Osteoblast (primary cell): ENCODE data around the gene ZMYM1. TPM values are rescaled to one million over a fixed set of nuclear protein-coding genes. Genes with fewer than 3 reads are reported as not detected.
"Not testable (repeated sequence)": the region's sequence is repeated elsewhere in the genome, so short reads cannot be mapped to it uniquely, and the experiment has no call there.

Experiments
- DNase-seq: peaks from one replicate; pipeline ENCODE4 v3.0.0; 2011; ENCODE audit warnings: low spot score, mixed read lengths; ENCODE audit not compliant: insufficient read length; ENCODE audit errors: missing footprints
- H2AFZ ChIP-seq: 2 replicates; pipeline ENCODE4 v1.6.0; 2011; ENCODE audit warnings: mild to moderate bottlenecking, low read length
- H3K27ac ChIP-seq: 2 replicates; pipeline ENCODE4 v1.5.1; 2011; ENCODE audit warnings: mild to moderate bottlenecking, low read depth, low read length, moderate library complexity
- H3K27me3 ChIP-seq: 2 replicates; pipeline ENCODE4 v1.6.0; 2012; ENCODE audit warnings: mild to moderate bottlenecking, control low read depth, inconsistent platforms, low read length, moderate library complexity; ENCODE audit not compliant: insufficient read depth
- H3K36me3 ChIP-seq: 2 replicates; pipeline ENCODE4 v1.5.1; 2011; ENCODE audit warnings: mild to moderate bottlenecking, low read length, control low read depth, moderate library complexity; ENCODE audit not compliant: insufficient read depth
- H3K4me1 ChIP-seq: 2 replicates; pipeline ENCODE4 v1.5.1; 2011; ENCODE audit warnings: mild to moderate bottlenecking, low read length, control low read depth, moderate library complexity; ENCODE audit not compliant: insufficient read depth
- H3K4me2 ChIP-seq: 2 replicates; pipeline ENCODE4 v1.6.0; 2011; ENCODE audit warnings: mild to moderate bottlenecking, low read length; ENCODE audit not compliant: insufficient read depth
- H3K4me3 ChIP-seq: fragments of 200-600 bp; sonication (generic); 3 replicates; pipeline ENCODE4 v1.5.1; 2012; ENCODE audit warnings: mild to moderate bottlenecking, low read length, inconsistent platforms; ENCODE audit not compliant: insufficient read depth
- H3K79me2 ChIP-seq: 2 replicates; pipeline ENCODE4 v1.6.0; 2012; ENCODE audit warnings: mild to moderate bottlenecking, low read length, control low read depth, inconsistent platforms; ENCODE audit not compliant: insufficient read depth
- H3K9me3 ChIP-seq: 2 replicates; pipeline ENCODE4 v1.5.1; 2011; ENCODE audit warnings: low read depth, low read length, control low read depth
- H4K20me1 ChIP-seq: 2 replicates; pipeline ENCODE4 v1.6.0; 2012; ENCODE audit warnings: mild to moderate bottlenecking, low read length, control low read depth; ENCODE audit not compliant: insufficient read depth
- CTCF ChIP-seq: IDR thresholded peaks from 2 replicates; pipeline ENCODE4 v1.5.1; 2011; ENCODE audit warnings: mild to moderate bottlenecking, low read depth, low read length, moderate library complexity; ENCODE audit errors: extremely low read depth
- total RNA-seq: library from RNA; depleted of rRNA; stranded (reverse); fragments of >200 nt; gene quantifications from 2 replicates; pipeline ENCODE4 v1.2.3, GENCODE V29; 2012

The ZMYM1 gene
- total RNA-seq, 1 donor, result 13.4 TPM

GRCh38 chr1:35046730-35047129, 32.5 kb upstream of the ZMYM1 start:
- peaks cover 28% of the 10 kb centered on the region for H3K4me1 ChIP-seq
- peaks cover 3% of the 10 kb centered on the region for H3K27me3 ChIP-seq
- no peak for TF ChIP-seq CTCF
- H4K20me1 ChIP-seq, result no peaks in the 10 kb centered on the region
- H3K36me3 ChIP-seq, result no peaks in the 10 kb centered on the region
- peak overlapping the region; percentile 84 for H2AFZ ChIP-seq
- peak overlapping the region; percentile 98 for H3K27ac ChIP-seq
- H3K4me2 ChIP-seq, result peak overlapping the region; percentile 69
- H3K4me3 ChIP-seq, result peak overlapping the region; percentile 43
- DNase-seq, result no peak
- no peaks in the 10 kb centered on the region for H3K79me2 ChIP-seq
- no peaks in the 10 kb centered on the region for H3K9me3 ChIP-seq

- H3K4me3 ChIP-seq, result peak overlapping the region; percentile 43
- peak overlapping the region; percentile 69 for H3K4me2 ChIP-seq
- peak; percentile 81 for DNase-seq
- no peaks in the 10 kb centered on the region for H3K79me2 ChIP-seq
- H4K20me1 ChIP-seq, result no peaks in the 10 kb centered on the region
- H3K27me3 ChIP-seq, result peaks cover 3% of the 10 kb centered on the region
- peak overlapping the region; percentile 98 for H3K27ac ChIP-seq
- peaks cover 28% of the 10 kb centered on the region for H3K4me1 ChIP-seq
- H3K9me3 ChIP-seq, result no peaks in the 10 kb centered on the region
- TF ChIP-seq CTCF, result no peak
- H3K36me3 ChIP-seq, result no peaks in the 10 kb centered on the region
- peak overlapping the region; percentile 84 for H2AFZ ChIP-seq
Measured at GRCh38 chr1:35047188-35047858, 31.9 kb upstream of the ZMYM1 start.

GRCh38 chr1:35049116-35049515, 30.1 kb upstream of the ZMYM1 start:
- Histone ChIP-seq H3K79me2 (no peaks in the 10 kb centered on the region), H3K27me3 (peaks cover 3% of the 10 kb centered on the region), H3K36me3 (no peaks in the 10 kb centered on the region), H3K4me1 (peaks cover 26% of the 10 kb centered on the region), H3K4me3 (no peak overlapping the region), H4K20me1 (no peaks in the 10 kb centered on the region), H3K9me3 (no peaks in the 10 kb centered on the region), H3K4me2 (no peak overlapping the region), H3K27ac (no peak overlapping the region), H2AFZ (no peak overlapping the region)
- DNase-seq, result no peak
- TF ChIP-seq CTCF, result no peak

GRCh38 chr1:35053433-35053832, 25.8 kb upstream of the ZMYM1 start:
- no peak overlapping the region for H2AFZ ChIP-seq

GRCh38 chr1:35054282-35054681, 24.9 kb upstream of the ZMYM1 start:
- not testable (repeated sequence) for H3K4me2 ChIP-seq, H2AFZ ChIP-seq, H3K9me3 ChIP-seq

More at GRCh38 chr1:35053433-35053832, 25.8 kb upstream of the ZMYM1 start:
- Histone ChIP-seq H3K79me2 (no peaks in the 10 kb centered on the region), H3K36me3 (no peaks in the 10 kb centered on the region), H3K27ac (no peak overlapping the region), H4K20me1 (no peaks in the 10 kb centered on the region), H3K4me3 (no peak overlapping the region), H3K9me3 (no peaks in the 10 kb centered on the region), H3K27me3 (peaks cover 3% of the 10 kb centered on the region), H3K4me2 (no peak overlapping the region), H3K4me1 (no peaks in the 10 kb centered on the region)
- DNase-seq, result no peak
- no peak for TF ChIP-seq CTCF

GRCh38 chr1:35058321-35058720, 20.9 kb upstream of the ZMYM1 start:
- H3K36me3 ChIP-seq, H3K27ac ChIP-seq, H3K4me2 ChIP-seq, H3K4me3 ChIP-seq, H2AFZ ChIP-seq, H3K4me1 ChIP-seq, H3K27me3 ChIP-seq, DNase-seq, H3K9me3 ChIP-seq, H3K79me2 ChIP-seq, H4K20me1 ChIP-seq: not testable (repeated sequence)

More at GRCh38 chr1:35054282-35054681, 24.9 kb upstream of the ZMYM1 start:
- H3K27ac ChIP-seq, H3K4me3 ChIP-seq, H3K4me1 ChIP-seq, H3K36me3 ChIP-seq, H3K79me2 ChIP-seq, H3K27me3 ChIP-seq, H4K20me1 ChIP-seq, DNase-seq: not testable (repeated sequence)
